ENCODE data around the gene GBF1. TPM values are rescaled to one million over a fixed set of nuclear protein-coding genes. Genes with fewer than 3 reads are reported as not detected.
A peak's percentile ranks its signal among the peaks of the same experiment; 100 is the strongest.

The GBF1 gene
- total RNA-seq, 1 experiment from 2014 or later = 28.3 TPM

- no peak for DNase-seq
- intact Hi-C loops (cut with micrococcal nuclease; ENCODE audit: unreplicated experiment) = no loop called here
- H3K9me2 ChIP-seq (ENCODE audit: insufficient read depth) = no peaks in the 10 kb centered on the region
- H3K27me3 ChIP-seq (ENCODE audit: insufficient read depth, low read depth) = no peaks in the 10 kb centered on the region
- no peaks in the 10 kb centered on the region for H3K36me3 ChIP-seq (ENCODE audit: low read depth)
- no peaks in the 10 kb centered on the region for H4K20me1 ChIP-seq (ENCODE audit: insufficient read depth)
- H3F3A ChIP-seq (ENCODE audit: insufficient read depth, low read depth) = no peaks in the 10 kb centered on the region; the same call in 1 of the 2 replicates
- TF ChIP-seq EZH2 (IDR thresholded peaks at IDR 0.05; ENCODE audit: low read depth) (no peak), CTCF (conservative IDR thresholded peaks at IDR 0.05) (no peak)
- 0 out of 2 replicates have a peak, but pooled peaks cover 7% of the 10 kb centered on the region for H3K4me1 ChIP-seq (replicated peaks; ENCODE audit: insufficient read depth)
- ChIA-PET POLR2A (ENCODE audit: unreplicated experiment) (no interaction called here), CTCF (no interaction called here)
- no peak overlapping the region for H3K4me2 ChIP-seq
- no peaks in the 10 kb centered on the region for H3K79me2 ChIP-seq (ENCODE audit: low read depth)
- BruUV-seq (replicated peaks) = no TSS peak
- H3K27ac ChIP-seq = no peak overlapping the region
- H2AFZ ChIP-seq = no peak overlapping the region
- H3K4me3 ChIP-seq = no peak overlapping the region
- no peaks in the 10 kb centered on the region for H3K9me3 ChIP-seq (ENCODE audit: insufficient read depth, low read depth)
Measured at GRCh38 chr10:102237711-102238252, 7.5 kb upstream of the GBF1 start.

GRCh38 chr10:102240467-102241031, 4.8 kb upstream of the GBF1 start:
- no peak overlapping the region for H2AFZ ChIP-seq
- no peaks in the 10 kb centered on the region for H3F3A ChIP-seq (ENCODE audit: insufficient read depth, low read depth)
- no peak overlapping the region for H3K4me3 ChIP-seq
- no peaks in the 10 kb centered on the region for H3K9me3 ChIP-seq (ENCODE audit: insufficient read depth, low read depth)
- H3K27ac ChIP-seq = no peak overlapping the region
- POLR2A ChIA-PET (ENCODE audit: unreplicated experiment) = no interaction called here
- H3K4me2 ChIP-seq = no peak overlapping the region
- peaks cover 9% of the 10 kb centered on the region; the same call in 1 of the 2 replicates for H3K4me1 ChIP-seq (replicated peaks; ENCODE audit: insufficient read depth)
- BruUV-seq (replicated peaks) = no TSS peak
- H3K79me2 ChIP-seq (ENCODE audit: low read depth) = peaks cover under 1% of the 10 kb centered on the region; the same call in 1 of the 2 replicates
- H4K20me1 ChIP-seq (ENCODE audit: insufficient read depth) = no peaks in the 10 kb centered on the region
- H3K9me2 ChIP-seq (ENCODE audit: insufficient read depth) = no peaks in the 10 kb centered on the region
- TF ChIP-seq EZH2 (IDR thresholded peaks at IDR 0.05; ENCODE audit: low read depth) (no peak), CTCF (conservative IDR thresholded peaks at IDR 0.05) (no peak)
- DNase-seq = no peak
- CTCF ChIA-PET = no interaction called here
- no peaks in the 10 kb centered on the region for H3K27me3 ChIP-seq (ENCODE audit: insufficient read depth, low read depth)
- intact Hi-C loops (cut with micrococcal nuclease; ENCODE audit: unreplicated experiment) = no loop called here
- H3K36me3 ChIP-seq (ENCODE audit: low read depth) = no peaks in the 10 kb centered on the region

- Histone ChIP-seq H3K9me2 (ENCODE audit: insufficient read depth) (no peaks in the 10 kb centered on the region), H3K4me3 (peak overlapping the region; percentile 36; the same call in 1 of the 2 replicates), H3K4me1 (replicated peaks; ENCODE audit: insufficient read depth) (peaks cover 5% of the 10 kb centered on the region), H4K20me1 (ENCODE audit: insufficient read depth) (no peaks in the 10 kb centered on the region), H2AFZ (no peak overlapping the region), H3K4me2 (peak overlapping the region; percentile 46; the same call in 1 of the 2 replicates), H3K9me3 (ENCODE audit: insufficient read depth, low read depth) (no peaks in the 10 kb centered on the region), H3K27ac (no peak overlapping the region), H3K27me3 (ENCODE audit: insufficient read depth, low read depth) (no peaks in the 10 kb centered on the region), H3K79me2 (ENCODE audit: low read depth) (peaks cover 5% of the 10 kb centered on the region), H3K36me3 (ENCODE audit: low read depth) (no peaks in the 10 kb centered on the region), H3F3A (ENCODE audit: insufficient read depth, low read depth) (no peaks in the 10 kb centered on the region)
- ChIA-PET POLR2A (ENCODE audit: unreplicated experiment) (interaction anchor here (0.6 kb wide), 2 partner anchors 87 to 770 kb away, joined by 4 to 5 read pairs; no protein-coding TSS in a partner anchor), CTCF (no interaction called here)
- intact Hi-C loops (cut with micrococcal nuclease; ENCODE audit: unreplicated experiment) = no loop called here
- no TSS peak for BruUV-seq (replicated peaks)
- TF ChIP-seq CTCF (conservative IDR thresholded peaks at IDR 0.05) (no peak), EZH2 (IDR thresholded peaks at IDR 0.05; ENCODE audit: low read depth) (no peak)
- DNase-seq = no peak
Measured at GRCh38 chr10:102241032-102241443, 4.3 kb upstream of the GBF1 start.
